Body of pancreas (tissue), 4 donors: ENCODE measurements around the gene TMEM233.

Experiments used
- CTCF ChIP-seq, 7 experiments: fragments of 450-650 bp in 4 of 7; fragments of 200-600 bp in 3 of 7; sonication (generic) in 3 of 7; IDR thresholded peaks; one replicate each; pipeline ENCODE4 v1.5.1; 2016 to 2019; ENCODE audit warnings: antibody characterized with exemption in 7 of 7
- POLR2A ChIP-seq, 3 donors: fragments of 450-650 bp; IDR thresholded peaks; one replicate each; pipeline ENCODE4 v1.6.1; 2016; ENCODE audit warnings: antibody characterized with exemption in 3 of 3, mild to moderate bottlenecking in 2 of 3

GRCh38 chr12:119630962-119631550 lies 37.5 kb downstream of the TMEM233 start:
- TF ChIP-seq POLR2A (IDR thresholded peaks at IDR 0.05) = no peak
- TF ChIP-seq CTCF (IDR thresholded peaks at IDR 0.05) = no peak
